ENCODE data around the gene RHPN2.
"Not testable (repeated sequence)": the region's sequence is repeated elsewhere in the genome, so short reads cannot be mapped to it uniquely, and the experiment has no call there.

Gene RHPN2

GRCh38 chr19:32945260-32945659 lies 119.4 kb downstream of the RHPN2 start:
- ChIA-PET POLR2A (no interaction called here), CTCF (interaction anchor here (0.6 kb wide), 1 partner anchor 239 kb away, joined by 3 read pairs; no protein-coding TSS in a partner anchor)
- no peak for DNase-seq (ENCODE audit: extremely low spot score)
- TF ChIP-seq ARNT (IDR thresholded peaks at IDR 0.05) = no peak
- no peak for TF ChIP-seq LEF1 (IDR thresholded peaks at IDR 0.05; ENCODE audit: borderline replicate concordance)
- TF ChIP-seq FOXK2 (IDR thresholded peaks at IDR 0.05) = no peak
- TF ChIP-seq ZNF384 (IDR thresholded peaks at IDR 0.05) = no peak
- no peak for TF ChIP-seq TARDBP (IDR thresholded peaks at IDR 0.05)
- TF ChIP-seq SUZ12 (IDR thresholded peaks at IDR 0.05) = no peak
- TF ChIP-seq L3MBTL2 (conservative IDR thresholded peaks at IDR 0.05) = no peak
- no peak for TF ChIP-seq CTBP1 (IDR thresholded peaks at IDR 0.05; ENCODE audit: borderline replicate concordance)
- no peak for TF ChIP-seq ELF4 (IDR thresholded peaks at IDR 0.05)
- TF ChIP-seq BHLHE40 (IDR thresholded peaks at IDR 0.05; ENCODE audit: borderline replicate concordance) = no peak
- TF ChIP-seq, protein P1, sequence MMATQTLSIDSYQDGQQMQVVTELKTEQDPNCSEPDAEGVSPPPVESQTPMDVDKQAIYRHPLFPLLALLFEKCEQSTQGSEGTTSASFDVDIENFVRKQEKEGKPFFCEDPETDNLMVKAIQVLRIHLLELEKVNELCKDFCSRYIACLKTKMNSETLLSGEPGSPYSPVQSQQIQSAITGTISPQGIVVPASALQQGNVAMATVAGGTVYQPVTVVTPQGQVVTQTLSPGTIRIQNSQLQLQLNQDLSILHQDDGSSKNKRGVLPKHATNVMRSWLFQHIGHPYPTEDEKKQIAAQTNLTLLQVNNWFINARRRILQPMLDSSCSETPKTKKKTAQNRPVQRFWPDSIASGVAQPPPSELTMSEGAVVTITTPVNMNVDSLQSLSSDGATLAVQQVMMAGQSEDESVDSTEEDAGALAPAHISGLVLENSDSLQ (IDR thresholded peaks at IDR 0.05) = no peak
- TF ChIP-seq NFRKB (IDR thresholded peaks at IDR 0.05) = no peak
- TF ChIP-seq SP1 (IDR thresholded peaks at IDR 0.05) = no peak
- TF ChIP-seq FOXM1 (IDR thresholded peaks at IDR 0.05; ENCODE audit: borderline replicate concordance) = no peak
- TF ChIP-seq HDGF (IDR thresholded peaks at IDR 0.05; ENCODE audit: borderline replicate concordance) = no peak
- TF ChIP-seq FOXA1 (IDR thresholded peaks at IDR 0.05) = no peak

DNA sequence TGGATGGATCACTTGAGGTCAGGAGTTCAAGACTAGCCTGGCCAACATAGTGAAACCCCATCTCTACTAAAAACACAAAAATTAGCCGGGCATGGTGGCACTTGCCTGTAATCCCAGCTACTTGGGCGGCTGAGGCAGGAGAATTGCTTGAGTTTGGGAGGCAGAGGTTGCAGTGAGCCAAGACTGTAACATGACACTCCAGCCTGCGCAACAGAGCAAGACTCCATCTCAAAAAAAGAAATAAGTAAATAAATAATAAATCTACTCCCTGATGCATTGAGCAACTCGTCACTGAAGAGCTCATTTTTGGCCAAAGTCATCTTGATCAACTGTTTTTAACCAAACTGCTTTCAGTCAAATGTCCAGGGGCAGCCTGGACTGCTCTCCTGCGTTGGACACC lies 123.4 kb downstream of the RHPN2 start:
- CTCF ChIA-PET = interaction anchor here (0.7 kb wide), 1 partner anchor 466 kb away, joined by 4 read pairs; no protein-coding TSS in a partner anchor
- DNase-seq (ENCODE audit: extremely low spot score); POLR2A ChIA-PET: not testable (repeated sequence)

- DNase-seq (ENCODE audit: extremely low spot score) = no peak
- TF ChIP-seq LEF1 (IDR thresholded peaks at IDR 0.05; ENCODE audit: borderline replicate concordance) (no peak), SUZ12 (IDR thresholded peaks at IDR 0.05) (no peak)
- ChIA-PET POLR2A (no interaction called here), CTCF (no interaction called here)
These were observed 128.6 kb downstream of the RHPN2 start for GRCh38 chr19:32936065-32936464.

GRCh38 chr19:32935629-32936028 lies 129.1 kb downstream of the RHPN2 start:
- CTCF ChIA-PET = no interaction called here
- POLR2A ChIA-PET = no interaction called here
- no peak for TF ChIP-seq LEF1 (IDR thresholded peaks at IDR 0.05; ENCODE audit: borderline replicate concordance)
- TF ChIP-seq BHLHE40 (IDR thresholded peaks at IDR 0.05; ENCODE audit: borderline replicate concordance) = no peak
- no peak for TF ChIP-seq FOXK2 (IDR thresholded peaks at IDR 0.05)
- TF ChIP-seq ARNT (IDR thresholded peaks at IDR 0.05) = no peak
- TF ChIP-seq TARDBP (IDR thresholded peaks at IDR 0.05) = no peak
- TF ChIP-seq SP1 (IDR thresholded peaks at IDR 0.05) = no peak
- no peak for TF ChIP-seq FOXM1 (IDR thresholded peaks at IDR 0.05; ENCODE audit: borderline replicate concordance)
- TF ChIP-seq ZNF384 (IDR thresholded peaks at IDR 0.05) = no peak
- TF ChIP-seq L3MBTL2 (conservative IDR thresholded peaks at IDR 0.05) = no peak
- TF ChIP-seq NFRKB (IDR thresholded peaks at IDR 0.05) = no peak
- no peak for TF ChIP-seq FOXA1 (IDR thresholded peaks at IDR 0.05)
- no peak for TF ChIP-seq HDGF (IDR thresholded peaks at IDR 0.05; ENCODE audit: borderline replicate concordance)
- TF ChIP-seq, protein P1 (IDR thresholded peaks at IDR 0.05) = no peak
- no peak for TF ChIP-seq CTBP1 (IDR thresholded peaks at IDR 0.05; ENCODE audit: borderline replicate concordance)
- no peak for TF ChIP-seq SUZ12 (IDR thresholded peaks at IDR 0.05)
- no peak for TF ChIP-seq ELF4 (IDR thresholded peaks at IDR 0.05)
- no peak for DNase-seq (ENCODE audit: extremely low spot score)

GRCh38 chr19:32933571-32933970 lies 131.1 kb downstream of the RHPN2 start:
- TF ChIP-seq FOXM1 (IDR thresholded peaks at IDR 0.05; ENCODE audit: borderline replicate concordance) (no peak), SP1 (IDR thresholded peaks at IDR 0.05) (no peak), L3MBTL2 (conservative IDR thresholded peaks at IDR 0.05) (no peak), ARNT (IDR thresholded peaks at IDR 0.05) (no peak), CTBP1 (IDR thresholded peaks at IDR 0.05; ENCODE audit: borderline replicate concordance) (no peak), ZNF384 (IDR thresholded peaks at IDR 0.05) (no peak), ELF4 (IDR thresholded peaks at IDR 0.05) (no peak), TARDBP (IDR thresholded peaks at IDR 0.05) (no peak), HDGF (IDR thresholded peaks at IDR 0.05; ENCODE audit: borderline replicate concordance) (no peak), FOXK2 (IDR thresholded peaks at IDR 0.05) (no peak), NFRKB (IDR thresholded peaks at IDR 0.05) (no peak), LEF1 (IDR thresholded peaks at IDR 0.05; ENCODE audit: borderline replicate concordance) (no peak), BHLHE40 (IDR thresholded peaks at IDR 0.05; ENCODE audit: borderline replicate concordance) (no peak), SUZ12 (IDR thresholded peaks at IDR 0.05) (no peak), FOXA1 (IDR thresholded peaks at IDR 0.05) (no peak)
- TF ChIP-seq, protein P1 (IDR thresholded peaks at IDR 0.05) = no peak
- CTCF ChIA-PET = no interaction called here
- DNase-seq (ENCODE audit: extremely low spot score) = no peak
- POLR2A ChIA-PET = no interaction called here

- ChIA-PET POLR2A (no interaction called here), CTCF (no interaction called here)
- TF ChIP-seq SP1 (IDR thresholded peaks at IDR 0.05) (no peak), NFRKB (IDR thresholded peaks at IDR 0.05) (no peak), CTBP1 (IDR thresholded peaks at IDR 0.05; ENCODE audit: borderline replicate concordance) (no peak), LEF1 (IDR thresholded peaks at IDR 0.05; ENCODE audit: borderline replicate concordance) (no peak), ELF4 (IDR thresholded peaks at IDR 0.05) (no peak), FOXA1 (IDR thresholded peaks at IDR 0.05) (no peak), L3MBTL2 (conservative IDR thresholded peaks at IDR 0.05) (no peak), SUZ12 (IDR thresholded peaks at IDR 0.05) (no peak), TARDBP (IDR thresholded peaks at IDR 0.05) (no peak), HDGF (IDR thresholded peaks at IDR 0.05; ENCODE audit: borderline replicate concordance) (no peak), FOXK2 (IDR thresholded peaks at IDR 0.05) (no peak), FOXM1 (IDR thresholded peaks at IDR 0.05; ENCODE audit: borderline replicate concordance) (no peak), BHLHE40 (IDR thresholded peaks at IDR 0.05; ENCODE audit: borderline replicate concordance) (no peak), ARNT (IDR thresholded peaks at IDR 0.05) (no peak)
- TF ChIP-seq, protein P1 (IDR thresholded peaks at IDR 0.05) = no peak
- DNase-seq (ENCODE audit: extremely low spot score) = no peak
These were observed 134.1 kb downstream of the RHPN2 start for GRCh38 chr19:32930567-32930966.
